T-helper 2 cell treated with Interferon-gamma antibody and Interleukin-4, amounts not matched to agents 100 ng/mL and 5 ng/mL, for 36 hours (primary cell): Measurements from ENCODE around the gene DDX39A. TPM values are rescaled to one million over a fixed set of nuclear protein-coding genes. Genes with fewer than 3 reads are reported as not detected.
"Not testable (repeated sequence)": the region's sequence is repeated elsewhere in the genome, so short reads cannot be mapped to it uniquely, and the experiment has no call there.

Source experiments
- intact Hi-C: fragments of 100-400 bp; cut with micrococcal nuclease; formaldehyde crosslinking; loops from one replicate; pipeline ENCODE4 v1.15.1; 2023
- total RNA-seq: library from RNA; stranded (reverse); gene quantifications from 2 replicates; pipeline ENCODE4 v1.2.3, GENCODE V29; 2022

The DDX39A gene
- total RNA-seq, 1 donor from 2014 or later, result 287 TPM

DNA sequence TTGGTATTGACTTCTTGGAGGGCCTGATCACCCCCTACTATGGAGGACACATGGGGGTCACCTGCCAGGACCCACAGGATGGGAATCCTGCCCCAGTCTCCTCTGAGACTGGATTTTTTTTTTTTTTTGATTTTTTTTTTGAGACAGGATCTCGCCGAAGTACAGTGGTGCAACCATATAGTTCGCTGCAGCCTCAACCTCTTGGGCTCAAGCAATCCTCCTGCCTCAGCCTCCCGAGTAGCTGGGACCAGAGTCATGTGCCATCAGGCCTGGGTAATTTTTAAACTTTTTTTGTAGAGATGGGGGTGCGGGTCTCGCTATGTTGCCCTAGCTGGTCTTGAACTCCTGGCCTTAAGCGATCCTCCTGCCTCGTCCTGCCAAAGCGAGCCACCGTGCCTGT is 52.1 kb downstream of the DDX39A start:
- intact Hi-C loops, result loop anchor here (5.0 kb wide), 2 partner anchors 230 to 530 kb away; partner anchors contain the start of gene ASF1B

DNA sequence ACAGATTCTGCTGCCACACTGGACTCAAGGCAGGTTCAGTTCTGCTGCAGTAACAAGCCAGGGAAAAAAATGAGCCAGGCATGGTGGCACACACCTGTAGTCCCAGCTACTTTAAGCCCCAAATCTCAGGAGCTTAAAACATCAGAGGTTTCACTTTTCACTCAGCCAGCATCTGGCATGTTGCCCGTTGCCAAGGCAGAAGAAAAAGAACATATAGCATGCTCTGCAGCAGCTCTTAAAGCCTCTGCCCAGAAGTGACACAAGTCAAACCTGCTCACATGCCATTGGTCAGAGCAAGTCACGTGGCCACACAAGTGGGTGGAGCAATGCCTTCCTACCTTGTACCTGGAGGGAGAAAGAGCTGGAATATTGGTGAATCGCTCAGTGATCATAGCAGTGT is 52.6 kb downstream of the DDX39A start:
- intact Hi-C loops, result loop anchor here (1.0 to 5.0 kb wide), 3 partner anchors 9 to 529 kb away; partner anchors contain the start of gene ASF1B

DNA sequence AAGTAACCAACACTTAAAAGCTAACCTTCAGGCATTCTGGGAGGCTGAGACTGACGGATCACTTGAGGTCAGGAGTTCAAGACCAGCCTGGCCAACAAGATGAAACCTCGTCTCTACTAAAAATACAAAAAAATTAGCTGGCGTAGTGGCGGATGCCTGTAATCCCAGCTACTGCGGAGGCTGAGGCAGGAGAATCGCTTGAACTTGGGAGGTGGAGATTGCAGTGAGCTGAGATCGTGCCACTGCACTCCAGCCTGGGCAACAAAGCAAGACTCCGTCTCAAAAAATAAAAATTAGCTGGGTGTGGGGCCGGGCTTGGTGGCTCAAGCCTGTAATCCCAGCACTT is 55.1 kb downstream of the DDX39A start:
- intact Hi-C loops, result not testable (repeated sequence)

GRCh38 chr19:14363183-14364097 is 55.7 kb downstream of the DDX39A start:
- intact Hi-C loops, result loop anchor here (1.0 kb wide), 1 partner anchor 43 kb away; no protein-coding TSS in a partner anchor

- intact Hi-C loops, result no loop called here
These were observed 57.3 kb downstream of the DDX39A start for GRCh38 chr19:14361824-14362223.

Other genes with a start within 250 kb of the DDX39A start
- gene ADGRL1, start 213.2 kb downstream of the DDX39A start, total RNA-seq, result 8.4 and 11.0 TPM in 2 replicates
- gene ADGRE5, start 37.9 kb downstream of the DDX39A start, total RNA-seq, result 178 and 183 TPM in 2 replicates
- gene PKN1, start 14.0 kb upstream of the DDX39A start, total RNA-seq, result 188 and 202 TPM in 2 replicates
- 0.16 and 0.23 TPM in 2 replicates for gene PTGER1, start 56.0 kb upstream of the DDX39A start, total RNA-seq
- gene GIPC1, start 76.8 kb upstream of the DDX39A start, total RNA-seq, result 36.8 and 38.0 TPM in 2 replicates
- gene DNAJB1, start 99.1 kb upstream of the DDX39A start, total RNA-seq, result 103 and 106 TPM in 2 replicates
- 153 TPM in 2 replicates for gene TECR, start 110.3 kb upstream of the DDX39A start, total RNA-seq
- gene NDUFB7, start 152.7 kb upstream of the DDX39A start, total RNA-seq, result 126 and 128 TPM in 2 replicates
- not detected in 2 replicates for gene CLEC17A, start 163.7 kb upstream of the DDX39A start, total RNA-seq